ENCODE results near the gene SYTL3.
A peak's percentile ranks its signal among the peaks of the same experiment; 100 is the strongest.

The SYTL3 gene

GRCh38 chr6:158624684-158625682 is 24.9 kb upstream of the SYTL3 start:
- WGBS, 2 donors (ENCODE audit: extremely low coverage in 2 of 2, insufficient read length in 2 of 2, insufficient replicate concordance in 1 of 2): no CpG with 5 or more reads among the region's 25 CpGs
- Histone ChIP-seq H3K27me3 (ENCODE audit: control insufficient read depth in 3 of 3, insufficient read depth in 3 of 3, low read depth in 1 of 3, low read length in 3 of 3) (no peaks in the 10 kb centered on the region), H2BK5ac (ENCODE audit: low read length) (no peak overlapping the region), H4K91ac (ENCODE audit: low read depth, low read length, poor library complexity) (no peak overlapping the region), H3K4me3 (ENCODE audit: low read length in 2 of 2) (no peak overlapping the region), H3K23ac (ENCODE audit: low read depth, low read length, poor library complexity) (no peak overlapping the region), H3K9me3 (replicated peaks in 1 of 2; ENCODE audit: control insufficient read depth in 2 of 2, insufficient read depth in 1 of 2, low read depth in 1 of 2, low read length in 2 of 2) (no peaks in the 10 kb centered on the region), H3K4me1 (ENCODE audit: control insufficient read depth in 2 of 2, insufficient read depth in 1 of 2, low read depth in 1 of 2, low read length in 2 of 2) (peaks cover 0 to 2% of the 10 kb centered on the region in 2 donors), H3K9ac (ENCODE audit: low read depth, low read length, poor library complexity) (no peak overlapping the region), H3K14ac (ENCODE audit: low read length) (no peak overlapping the region), H2BK12ac (ENCODE audit: low read length) (no peak overlapping the region), H2AK5ac (ENCODE audit: low read depth, low read length) (no peak overlapping the region), H3K18ac (ENCODE audit: low read length) (no peak overlapping the region), H3K4ac (ENCODE audit: low read length) (no peak overlapping the region), H3K27ac (replicated peaks; ENCODE audit: low read length) (no peak overlapping the region), H4K8ac (ENCODE audit: low read depth, low read length) (no peak overlapping the region), H3K36me3 (replicated peaks in 1 of 2; ENCODE audit: control insufficient read depth in 2 of 2, insufficient read depth in 2 of 2, low read length in 2 of 2) (peaks cover 27 to 93% of the 10 kb centered on the region in 2 donors), H2BK15ac (ENCODE audit: low read length) (no peak overlapping the region), H3K4me2 (ENCODE audit: insufficient read depth, low read length, poor library complexity, severe bottlenecking) (no peak overlapping the region), H3K79me1 (ENCODE audit: low read depth, low read length) (peaks cover 3% of the 10 kb centered on the region), H2AFZ (ENCODE audit: low read length) (no peak overlapping the region), H2BK120ac (ENCODE audit: low read depth, low read length) (no peak overlapping the region)
- no peak for DNase-seq (ENCODE audit: low spot score)

- H3K4me2 ChIP-seq (ENCODE audit: insufficient read depth, low read length, poor library complexity, severe bottlenecking): no peak overlapping the region
- no peak overlapping the region for H2AK5ac ChIP-seq (ENCODE audit: low read depth, low read length)
- no peak overlapping the region for H2AFZ ChIP-seq (ENCODE audit: low read length)
- DNase-seq (ENCODE audit: low spot score): no peak
- no peak overlapping the region for H2BK120ac ChIP-seq (ENCODE audit: low read depth, low read length)
- H3K9me3 ChIP-seq (replicated peaks in 1 of 2; ENCODE audit: control insufficient read depth in 2 of 2, insufficient read depth in 1 of 2, low read depth in 1 of 2, low read length in 2 of 2): no peaks in the 10 kb centered on the region
- H3K4me3 ChIP-seq (ENCODE audit: low read length in 2 of 2): peak overlapping the region in 1 of 2 donors; percentile 16
- H3K4me1 ChIP-seq (ENCODE audit: control insufficient read depth in 2 of 2, insufficient read depth in 1 of 2, low read depth in 1 of 2, low read length in 2 of 2): peaks cover 0 to 2% of the 10 kb centered on the region in 2 donors
- H2BK15ac ChIP-seq (ENCODE audit: low read length): no peak overlapping the region
- no peak overlapping the region for H3K9ac ChIP-seq (ENCODE audit: low read depth, low read length, poor library complexity)
- no peak overlapping the region for H3K4ac ChIP-seq (ENCODE audit: low read length)
- peaks cover 3% of the 10 kb centered on the region for H3K79me1 ChIP-seq (ENCODE audit: low read depth, low read length)
- H3K27me3 ChIP-seq (ENCODE audit: control insufficient read depth in 3 of 3, insufficient read depth in 3 of 3, low read depth in 1 of 3, low read length in 3 of 3): no peaks in the 10 kb centered on the region
- no peak overlapping the region for H3K23ac ChIP-seq (ENCODE audit: low read depth, low read length, poor library complexity)
- no peak overlapping the region for H3K27ac ChIP-seq (replicated peaks; ENCODE audit: low read length)
- no peak overlapping the region for H3K18ac ChIP-seq (ENCODE audit: low read length)
- no peak overlapping the region for H4K91ac ChIP-seq (ENCODE audit: low read depth, low read length, poor library complexity)
- no CpG with 5 or more reads among the region's 15 CpGs for WGBS, 2 donors (ENCODE audit: extremely low coverage in 2 of 2, insufficient read length in 2 of 2, insufficient replicate concordance in 1 of 2)
- no peak overlapping the region for H3K14ac ChIP-seq (ENCODE audit: low read length)
- H4K8ac ChIP-seq (ENCODE audit: low read depth, low read length): no peak overlapping the region
- peaks cover 25 to 93% of the 10 kb centered on the region in 2 donors for H3K36me3 ChIP-seq (replicated peaks in 1 of 2; ENCODE audit: control insufficient read depth in 2 of 2, insufficient read depth in 2 of 2, low read length in 2 of 2)
- H2BK5ac ChIP-seq (ENCODE audit: low read length): no peak overlapping the region
- H2BK12ac ChIP-seq (ENCODE audit: low read length): no peak overlapping the region
Observed at GRCh38 chr6:158625881-158626305, 24.0 kb upstream of the SYTL3 start.

- Histone ChIP-seq H3K9me3 (replicated peaks in 1 of 2; ENCODE audit: control insufficient read depth in 2 of 2, insufficient read depth in 1 of 2, low read depth in 1 of 2, low read length in 2 of 2) (no peaks in the 10 kb centered on the region), H3K27me3 (ENCODE audit: control insufficient read depth in 3 of 3, insufficient read depth in 3 of 3, low read depth in 1 of 3, low read length in 3 of 3) (no peaks in the 10 kb centered on the region), H3K4ac (ENCODE audit: low read length) (no peak overlapping the region), H2BK12ac (ENCODE audit: low read length) (no peak overlapping the region), H3K79me1 (ENCODE audit: low read depth, low read length) (peaks cover 3% of the 10 kb centered on the region), H3K18ac (ENCODE audit: low read length) (no peak overlapping the region), H2BK120ac (ENCODE audit: low read depth, low read length) (no peak overlapping the region), H3K4me1 (ENCODE audit: control insufficient read depth in 2 of 2, insufficient read depth in 1 of 2, low read depth in 1 of 2, low read length in 2 of 2) (peaks cover 0 to 2% of the 10 kb centered on the region in 2 donors), H2BK15ac (ENCODE audit: low read length) (no peak overlapping the region), H3K14ac (ENCODE audit: low read length) (no peak overlapping the region), H3K9ac (ENCODE audit: low read depth, low read length, poor library complexity) (peak overlapping the region; percentile 45), H3K23ac (ENCODE audit: low read depth, low read length, poor library complexity) (no peak overlapping the region), H3K4me3 (ENCODE audit: low read length in 2 of 2) (no peak overlapping the region), H3K27ac (replicated peaks; ENCODE audit: low read length) (no peak overlapping the region), H3K4me2 (ENCODE audit: insufficient read depth, low read length, poor library complexity, severe bottlenecking) (no peak overlapping the region), H4K91ac (ENCODE audit: low read depth, low read length, poor library complexity) (no peak overlapping the region), H4K8ac (ENCODE audit: low read depth, low read length) (no peak overlapping the region), H2BK5ac (ENCODE audit: low read length) (no peak overlapping the region), H3K36me3 (replicated peaks in 1 of 2; ENCODE audit: control insufficient read depth in 2 of 2, insufficient read depth in 2 of 2, low read length in 2 of 2) (peaks cover 22 to 93% of the 10 kb centered on the region in 2 donors), H2AFZ (ENCODE audit: low read length) (no peak overlapping the region), H2AK5ac (ENCODE audit: low read depth, low read length) (no peak overlapping the region)
- 100% methylated on average over 1 of the region's 6 CpGs; no CpG with 5 or more reads in 1 of the 2 donors for WGBS, 2 donors (ENCODE audit: extremely low coverage in 2 of 2, insufficient read length in 2 of 2, insufficient replicate concordance in 1 of 2)
- no peak for DNase-seq (ENCODE audit: low spot score)
Observed at GRCh38 chr6:158626360-158627167, 23.3 kb upstream of the SYTL3 start.

Measured in neuronal stem cell (in vitro differentiated cells).